Breast epithelium (tissue), 3 donors: ENCODE results near the gene CYB5D1.

Experiments used
- POLR2A ChIP-seq: fragments of 450-650 bp; IDR thresholded peaks from one replicate; pipeline ENCODE4 v1.6.1; 2016; ENCODE audit warnings: antibody characterized with exemption, mild to moderate bottlenecking, moderate library complexity
- TF ChIP-seq, protein P1 (sequence below), 3 donors: fragments of 450-650 bp; IDR thresholded peaks; one replicate each; pipeline ENCODE4 v1.5.1; 2016 to 2017; ENCODE audit warnings: antibody characterized with exemption in 3 of 3, mild to moderate bottlenecking in 3 of 3, moderate library complexity in 3 of 3

DNA sequence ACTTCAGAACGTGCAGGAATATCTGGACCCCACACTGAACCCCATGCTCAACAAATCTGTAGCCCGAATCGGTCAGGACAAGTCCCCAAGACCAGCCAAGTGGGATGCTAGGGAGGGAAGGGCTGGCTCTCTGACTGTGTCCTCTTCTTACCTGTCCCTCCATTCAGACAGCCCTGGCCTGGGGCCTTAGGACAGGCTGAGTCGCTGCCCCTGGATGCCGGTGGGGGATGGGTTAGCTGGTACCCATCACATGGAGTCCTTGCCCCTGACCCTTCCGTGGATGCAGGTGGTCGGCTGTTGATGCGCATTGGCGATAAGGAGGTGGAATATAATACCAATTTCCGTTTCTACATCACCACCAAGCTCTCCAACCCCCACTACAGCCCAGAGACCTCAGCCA lies 39.8 kb upstream of the CYB5D1 start:
- no peak for TF ChIP-seq POLR2A
- TF ChIP-seq, protein P1, sequence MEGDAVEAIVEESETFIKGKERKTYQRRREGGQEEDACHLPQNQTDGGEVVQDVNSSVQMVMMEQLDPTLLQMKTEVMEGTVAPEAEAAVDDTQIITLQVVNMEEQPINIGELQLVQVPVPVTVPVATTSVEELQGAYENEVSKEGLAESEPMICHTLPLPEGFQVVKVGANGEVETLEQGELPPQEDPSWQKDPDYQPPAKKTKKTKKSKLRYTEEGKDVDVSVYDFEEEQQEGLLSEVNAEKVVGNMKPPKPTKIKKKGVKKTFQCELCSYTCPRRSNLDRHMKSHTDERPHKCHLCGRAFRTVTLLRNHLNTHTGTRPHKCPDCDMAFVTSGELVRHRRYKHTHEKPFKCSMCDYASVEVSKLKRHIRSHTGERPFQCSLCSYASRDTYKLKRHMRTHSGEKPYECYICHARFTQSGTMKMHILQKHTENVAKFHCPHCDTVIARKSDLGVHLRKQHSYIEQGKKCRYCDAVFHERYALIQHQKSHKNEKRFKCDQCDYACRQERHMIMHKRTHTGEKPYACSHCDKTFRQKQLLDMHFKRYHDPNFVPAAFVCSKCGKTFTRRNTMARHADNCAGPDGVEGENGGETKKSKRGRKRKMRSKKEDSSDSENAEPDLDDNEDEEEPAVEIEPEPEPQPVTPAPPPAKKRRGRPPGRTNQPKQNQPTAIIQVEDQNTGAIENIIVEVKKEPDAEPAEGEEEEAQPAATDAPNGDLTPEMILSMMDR (IDR thresholded peaks at IDR 0.05) = no peak
